Mammary epithelial cell (primary cell): Measurements from ENCODE around the gene AFG1L.

ENCODE experiments used
- EZH2 ChIP-seq: IDR thresholded peaks from 2 replicates; pipeline ENCODE4 v1.6.1; 2012; ENCODE audit warnings: low read length, inconsistent platforms, borderline replicate concordance
- TF ChIP-seq, protein P1 (sequence below), 2 donors: IDR thresholded peaks in 1 of 2; conservative IDR thresholded peaks in 1 of 2; 2 replicates each; pipeline ENCODE4 v1.5.1; 2011 to 2012; ENCODE audit warnings: inconsistent platforms in 2 of 2, low read length in 2 of 2, mild to moderate bottlenecking in 2 of 2, control low read depth in 1 of 2, low read depth in 1 of 2; ENCODE audit not compliant: insufficient read depth in 1 of 2; ENCODE audit errors: extremely low read depth in 1 of 2

DNA sequence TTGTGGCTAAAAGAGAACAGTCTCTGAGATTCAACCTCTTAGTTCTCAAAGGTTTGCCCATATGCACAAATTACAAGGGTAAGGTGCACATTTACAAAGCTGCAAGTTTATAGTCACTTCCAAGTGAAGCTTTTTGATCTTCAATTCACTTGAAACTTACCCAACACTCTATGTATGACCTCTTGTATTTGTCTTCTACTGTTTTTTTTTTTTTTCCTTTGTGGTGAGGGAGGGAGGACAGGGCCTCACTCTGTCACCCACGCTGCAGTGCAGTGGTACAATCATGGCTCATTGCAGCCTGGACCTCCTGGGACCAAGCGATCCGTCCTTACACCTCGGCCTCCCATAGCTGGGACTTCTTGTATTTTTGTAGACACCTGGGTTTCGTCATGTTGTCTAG lies 261.4 kb downstream of the AFG1L start:
- TF ChIP-seq, protein P1, sequence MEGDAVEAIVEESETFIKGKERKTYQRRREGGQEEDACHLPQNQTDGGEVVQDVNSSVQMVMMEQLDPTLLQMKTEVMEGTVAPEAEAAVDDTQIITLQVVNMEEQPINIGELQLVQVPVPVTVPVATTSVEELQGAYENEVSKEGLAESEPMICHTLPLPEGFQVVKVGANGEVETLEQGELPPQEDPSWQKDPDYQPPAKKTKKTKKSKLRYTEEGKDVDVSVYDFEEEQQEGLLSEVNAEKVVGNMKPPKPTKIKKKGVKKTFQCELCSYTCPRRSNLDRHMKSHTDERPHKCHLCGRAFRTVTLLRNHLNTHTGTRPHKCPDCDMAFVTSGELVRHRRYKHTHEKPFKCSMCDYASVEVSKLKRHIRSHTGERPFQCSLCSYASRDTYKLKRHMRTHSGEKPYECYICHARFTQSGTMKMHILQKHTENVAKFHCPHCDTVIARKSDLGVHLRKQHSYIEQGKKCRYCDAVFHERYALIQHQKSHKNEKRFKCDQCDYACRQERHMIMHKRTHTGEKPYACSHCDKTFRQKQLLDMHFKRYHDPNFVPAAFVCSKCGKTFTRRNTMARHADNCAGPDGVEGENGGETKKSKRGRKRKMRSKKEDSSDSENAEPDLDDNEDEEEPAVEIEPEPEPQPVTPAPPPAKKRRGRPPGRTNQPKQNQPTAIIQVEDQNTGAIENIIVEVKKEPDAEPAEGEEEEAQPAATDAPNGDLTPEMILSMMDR (conservative IDR thresholded peaks at IDR 0.05 in 1 of 2, IDR thresholded peaks at IDR 0.05 in 1 of 2; ENCODE audit: extremely low read depth in 1 of 2, insufficient read depth in 1 of 2, low read depth in 1 of 2, low read length in 2 of 2), result no peak
- TF ChIP-seq EZH2, result no peak
